ENCODE results near the gene TMEM184A.
A peak's percentile ranks its signal among the peaks of the same experiment; 100 is the strongest.

TMEM184A gene

DNA sequence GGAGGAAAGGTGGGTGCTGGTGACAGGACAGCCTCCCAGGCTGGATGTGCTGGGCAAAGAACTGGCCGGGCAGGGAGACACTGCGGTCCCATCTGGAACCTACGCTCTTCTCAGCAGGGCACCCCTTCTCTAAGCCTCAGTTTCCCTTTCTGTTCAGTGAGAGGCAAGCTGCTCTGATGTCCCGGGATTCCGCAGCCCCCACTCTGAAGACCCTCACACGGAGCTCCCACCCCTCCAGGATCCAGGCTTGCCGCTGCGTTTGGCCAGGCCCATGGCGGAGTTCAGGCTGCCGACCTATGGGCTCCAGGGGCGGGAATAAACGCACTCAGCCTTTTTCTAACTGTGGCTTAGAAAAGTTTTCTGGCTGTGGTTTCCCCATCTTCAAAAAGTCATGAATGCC lies 41.6 kb downstream of the TMEM184A start:
- Mint-ChIP-seq H3K9me3 (peaks cover 4% of the 10 kb centered on the region), H3K27me3 (no peaks in the 10 kb centered on the region), H3K4me1 (peaks cover 13% of the 10 kb centered on the region), H3K27ac (no peak overlapping the region), H3K36me3 (peaks cover 6% of the 10 kb centered on the region), H3K4me3 (no peak overlapping the region)
- DNase-seq (ENCODE audit: low spot score in 2 of 2) (no peak), ATAC-seq (ENCODE audit: low read depth) (no peak)

- Mint-ChIP-seq H3K36me3 (no peaks in the 10 kb centered on the region), H3K27me3 (no peaks in the 10 kb centered on the region), H3K9me3 (no peaks in the 10 kb centered on the region), H3K27ac (no peak overlapping the region), H3K4me1 (peaks cover 13% of the 10 kb centered on the region), H3K4me3 (no peak overlapping the region)
- DNase-seq (ENCODE audit: low spot score in 2 of 2) (no peak), ATAC-seq (ENCODE audit: low read depth) (no peak)
Measured at GRCh38 chr7:1513657-1514095, 42.3 kb downstream of the TMEM184A start.

GRCh38 chr7:1512781-1513656 lies 43.0 kb downstream of the TMEM184A start:
- Mint-ChIP-seq H3K4me3 (peak overlapping the region; percentile 70), H3K9me3 (no peaks in the 10 kb centered on the region), H3K27me3 (no peaks in the 10 kb centered on the region), H3K36me3 (no peaks in the 10 kb centered on the region), H3K4me1 (peaks cover 14% of the 10 kb centered on the region), H3K27ac (no peak overlapping the region)
- DNase-seq (ENCODE audit: low spot score in 2 of 2) = peak; percentile 45 to 48
- ATAC-seq (ENCODE audit: low read depth) = peak; percentile 94

- Mint-ChIP-seq H3K27ac (no peak overlapping the region), H3K4me3 (peak overlapping the region; percentile 29), H3K27me3 (no peaks in the 10 kb centered on the region), H3K4me1 (peaks cover 18% of the 10 kb centered on the region), H3K36me3 (no peaks in the 10 kb centered on the region), H3K9me3 (no peaks in the 10 kb centered on the region)
- ATAC-seq (ENCODE audit: low read depth) = no peak
- DNase-seq (ENCODE audit: low spot score in 2 of 2) = no peak
Measured at GRCh38 chr7:1511444-1512422, 44.3 kb downstream of the TMEM184A start.

DNA sequence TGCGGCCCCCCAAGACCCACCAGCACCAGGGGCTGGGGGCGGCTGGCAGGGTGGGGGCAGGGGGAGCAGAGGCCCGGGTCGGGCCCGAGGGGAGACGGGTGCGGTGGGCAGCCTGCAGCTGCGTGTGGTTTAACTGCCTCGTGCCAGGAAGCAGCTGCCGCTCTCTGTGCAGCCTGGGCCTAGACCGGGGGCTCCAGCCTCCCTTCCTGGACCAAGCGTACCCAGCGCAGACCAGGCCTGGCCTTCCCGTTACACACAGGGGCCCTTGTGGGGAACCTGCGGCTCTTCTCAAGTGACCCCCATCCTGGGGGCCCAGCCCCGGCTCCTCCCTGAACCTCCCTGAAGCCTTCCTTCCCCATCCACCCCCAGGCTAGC lies 45.2 kb downstream of the TMEM184A start:
- H3K27ac Mint-ChIP-seq = no peak overlapping the region
- peaks cover 24% of the 10 kb centered on the region for H3K4me1 Mint-ChIP-seq
- H3K9me3 Mint-ChIP-seq = no peaks in the 10 kb centered on the region
- H3K36me3 Mint-ChIP-seq = no peaks in the 10 kb centered on the region
- H3K27me3 Mint-ChIP-seq = no peaks in the 10 kb centered on the region
- H3K4me3 Mint-ChIP-seq = no peak overlapping the region
- no peak for ATAC-seq (ENCODE audit: low read depth)
- DNase-seq (ENCODE audit: low spot score in 2 of 2) = no peak

DNA sequence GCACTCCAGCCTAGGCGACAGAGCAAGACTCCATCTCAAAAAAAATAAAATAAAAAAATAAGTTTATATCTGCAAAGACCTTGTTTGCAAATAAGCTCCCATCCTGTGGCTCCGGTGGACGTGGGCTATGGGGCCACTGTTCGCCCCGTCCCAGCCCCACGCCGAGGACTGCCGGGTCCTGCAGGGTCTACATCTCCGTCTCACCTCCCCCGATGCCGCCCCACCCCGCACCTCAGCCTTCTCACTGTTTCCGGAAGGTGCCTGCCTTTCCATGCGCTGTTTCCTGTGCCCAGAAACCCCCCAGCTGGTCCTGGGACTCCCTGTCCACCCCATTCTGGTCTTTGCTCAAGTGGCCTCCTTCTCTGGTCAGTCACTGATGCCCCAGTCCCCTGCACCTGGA lies 46.8 kb downstream of the TMEM184A start:
- Mint-ChIP-seq H3K4me1 (peaks cover 28% of the 10 kb centered on the region), H3K27ac (no peak overlapping the region)

GRCh38 chr7:1508277-1508758 lies 47.7 kb downstream of the TMEM184A start:
- H3K4me3 Mint-ChIP-seq = peak overlapping the region; percentile 24
- H3K4me1 Mint-ChIP-seq = peaks cover 28% of the 10 kb centered on the region
- no peaks in the 10 kb centered on the region for H3K27me3 Mint-ChIP-seq
- no peak for ATAC-seq (ENCODE audit: low read depth)
- no peaks in the 10 kb centered on the region for H3K9me3 Mint-ChIP-seq
- no peaks in the 10 kb centered on the region for H3K36me3 Mint-ChIP-seq
- DNase-seq (ENCODE audit: low spot score in 2 of 2) = no peak
- peak overlapping the region; percentile 45 for H3K27ac Mint-ChIP-seq

More for the DNA sequence above, 46.8 kb downstream of the TMEM184A start:
- DNase-seq (ENCODE audit: low spot score in 2 of 2) = no peak
- Mint-ChIP-seq H3K4me3 (no peak overlapping the region), H3K27me3 (no peaks in the 10 kb centered on the region), H3K36me3 (no peaks in the 10 kb centered on the region), H3K9me3 (no peaks in the 10 kb centered on the region)
- no peak for ATAC-seq (ENCODE audit: low read depth)

- Mint-ChIP-seq H3K27ac (peak overlapping the region; percentile 32), H3K4me3 (peak overlapping the region; percentile 74), H3K27me3 (no peaks in the 10 kb centered on the region), H3K36me3 (peaks cover 3% of the 10 kb centered on the region), H3K4me1 (peaks cover 24% of the 10 kb centered on the region), H3K9me3 (no peaks in the 10 kb centered on the region)
- DNase-seq (ENCODE audit: low spot score in 2 of 2) = no peak
- no peak for ATAC-seq (ENCODE audit: low read depth)
Measured at GRCh38 chr7:1505731-1506550, 50.1 kb downstream of the TMEM184A start.

GRCh38 chr7:1503816-1504775 lies 51.9 kb downstream of the TMEM184A start, which contains the start of gene INTS1:
TSS of gene INTS1 (minus strand) at chr7:1504389. CDS start at chr7:1503960, 429 bp downstream.
- no peaks in the 10 kb centered on the region for H3K9me3 Mint-ChIP-seq
- H3K4me1 Mint-ChIP-seq = peaks cover 24% of the 10 kb centered on the region
- H3K27ac Mint-ChIP-seq = peak within 1 kb of the TSS; percentile 73
- peak within 1 kb of the TSS; percentile 92 for H3K4me3 Mint-ChIP-seq
- DNase-seq (ENCODE audit: low spot score in 2 of 2) = peak; percentile 83 to 87
- H3K36me3 Mint-ChIP-seq = peaks cover 14% of the 10 kb centered on the region
- ATAC-seq (ENCODE audit: low read depth) = peak; percentile 84
- H3K27me3 Mint-ChIP-seq = no peaks in the 10 kb centered on the region

DNA sequence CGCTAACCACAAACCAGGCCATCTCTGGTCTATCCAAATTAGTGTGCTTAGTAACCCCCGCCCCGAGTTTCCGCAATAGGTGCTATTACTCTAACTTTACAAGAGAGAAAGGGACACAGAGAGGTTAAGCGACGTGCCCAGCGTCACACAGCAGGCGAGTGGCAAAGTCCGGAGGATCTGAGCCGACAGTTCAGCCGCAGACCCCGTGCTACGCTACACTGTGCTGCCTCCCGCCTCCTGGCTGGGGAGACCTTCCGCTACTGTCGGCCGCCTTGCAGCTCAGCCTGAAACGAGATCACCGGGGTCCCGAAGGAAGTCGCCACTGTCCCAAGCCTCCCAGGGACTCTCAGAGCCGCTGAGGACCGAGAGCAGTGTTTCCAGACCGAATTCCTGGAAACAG lies 52.6 kb downstream of the TMEM184A start:
- ATAC-seq (ENCODE audit: low read depth) (no peak), DNase-seq (ENCODE audit: low spot score in 2 of 2) (no peak)
- H3K4me1 Mint-ChIP-seq = peaks cover 22% of the 10 kb centered on the region
- peak overlapping the region; percentile 85 for H3K4me3 Mint-ChIP-seq
- no peaks in the 10 kb centered on the region for H3K27me3 Mint-ChIP-seq
- no peak overlapping the region for H3K27ac Mint-ChIP-seq
- no peaks in the 10 kb centered on the region for H3K9me3 Mint-ChIP-seq
- peaks cover 14% of the 10 kb centered on the region for H3K36me3 Mint-ChIP-seq

DNA sequence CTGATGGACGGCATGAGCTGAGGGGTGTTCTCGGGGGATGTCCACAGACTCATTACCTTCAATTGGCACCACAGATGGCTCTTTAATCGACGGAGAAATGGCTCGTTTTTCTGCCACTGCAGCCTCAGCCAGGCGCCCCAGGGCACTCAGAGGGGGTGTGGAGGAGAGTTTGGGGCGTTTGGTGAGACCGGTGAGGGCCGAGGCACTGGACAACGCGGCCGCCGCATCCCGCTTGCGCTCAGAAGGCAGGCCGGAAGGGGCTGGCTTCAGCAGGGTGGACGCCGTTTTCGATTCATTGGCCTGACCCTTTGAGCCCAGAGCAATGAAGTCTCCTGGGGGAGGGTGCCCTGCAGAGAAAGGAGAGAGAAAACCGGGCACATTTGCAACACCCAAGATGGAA lies 53.2 kb downstream of the TMEM184A start:
- ATAC-seq (ENCODE audit: low read depth) = no peak
- no peaks in the 10 kb centered on the region for H3K9me3 Mint-ChIP-seq
- H3K36me3 Mint-ChIP-seq = peaks cover 14% of the 10 kb centered on the region
- peak overlapping the region; percentile 80 for H3K27ac Mint-ChIP-seq
- peaks cover 22% of the 10 kb centered on the region for H3K4me1 Mint-ChIP-seq
- no peak for DNase-seq (ENCODE audit: low spot score in 2 of 2)
- H3K4me3 Mint-ChIP-seq = peak overlapping the region; percentile 85
- no peaks in the 10 kb centered on the region for H3K27me3 Mint-ChIP-seq

DNA sequence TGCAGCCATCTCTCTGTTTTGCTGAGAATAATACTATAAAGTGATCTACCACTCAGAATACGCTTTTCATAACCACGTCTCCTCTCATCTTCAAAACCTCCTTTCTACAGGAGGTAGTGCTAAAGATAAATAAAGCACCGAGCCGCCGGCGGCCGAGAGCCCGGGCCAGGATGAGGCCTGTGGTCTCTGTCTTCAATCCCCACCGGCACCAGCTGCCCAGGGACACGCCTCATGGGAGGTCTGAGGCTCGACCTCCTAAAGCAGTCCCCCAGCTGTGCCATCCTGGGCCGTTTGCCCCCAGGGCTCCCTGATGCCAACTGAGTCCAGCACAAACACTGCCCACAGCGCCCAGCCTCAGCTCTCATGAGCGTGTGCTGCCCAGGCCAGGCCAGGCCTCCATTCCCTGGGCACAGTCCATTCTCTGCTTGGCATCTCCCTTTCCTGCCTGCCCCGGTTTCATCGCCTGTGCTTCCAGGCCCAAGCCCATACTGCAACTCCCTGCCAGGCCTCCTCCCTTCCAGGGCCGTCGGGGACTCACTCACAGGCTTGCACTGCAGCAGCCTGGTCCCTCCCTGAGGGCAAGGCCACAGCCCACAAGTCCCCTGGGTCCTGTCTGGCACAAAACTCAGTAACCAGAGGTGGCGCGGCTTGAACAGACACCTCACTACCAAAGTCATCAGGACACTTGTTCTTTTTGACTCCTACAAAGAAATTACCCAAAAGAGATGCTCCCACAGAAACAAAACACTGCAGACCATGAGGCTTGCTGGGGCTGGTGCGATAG lies 54.3 kb downstream of the TMEM184A start:
- Mint-ChIP-seq H3K27me3 (no peaks in the 10 kb centered on the region), H3K27ac (peak overlapping the region; percentile 80), H3K4me3 (peak overlapping the region; percentile 85), H3K4me1 (peaks cover 18% of the 10 kb centered on the region), H3K9me3 (no peaks in the 10 kb centered on the region), H3K36me3 (peaks cover 14% of the 10 kb centered on the region)
- ATAC-seq (ENCODE audit: low read depth) (no peak), DNase-seq (ENCODE audit: low spot score in 2 of 2) (no peak)
